Activated naive CD4-positive, alpha-beta T cell (primary cell): ENCODE measurements around the gene PIK3IP1.
"Not testable (repeated sequence)": the region's sequence is repeated elsewhere in the genome, so short reads cannot be mapped to it uniquely, and the experiment has no call there.

ENCODE experiments used
- DNase-seq, 4 experiments: peaks; one replicate each; lab custom pipeline; 2025; lab: John Stamatoyannopoulos, UW

Gene PIK3IP1, protein sequence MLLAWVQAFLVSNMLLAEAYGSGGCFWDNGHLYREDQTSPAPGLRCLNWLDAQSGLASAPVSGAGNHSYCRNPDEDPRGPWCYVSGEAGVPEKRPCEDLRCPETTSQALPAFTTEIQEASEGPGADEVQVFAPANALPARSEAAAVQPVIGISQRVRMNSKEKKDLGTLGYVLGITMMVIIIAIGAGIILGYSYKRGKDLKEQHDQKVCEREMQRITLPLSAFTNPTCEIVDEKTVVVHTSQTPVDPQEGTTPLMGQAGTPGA

DNA sequence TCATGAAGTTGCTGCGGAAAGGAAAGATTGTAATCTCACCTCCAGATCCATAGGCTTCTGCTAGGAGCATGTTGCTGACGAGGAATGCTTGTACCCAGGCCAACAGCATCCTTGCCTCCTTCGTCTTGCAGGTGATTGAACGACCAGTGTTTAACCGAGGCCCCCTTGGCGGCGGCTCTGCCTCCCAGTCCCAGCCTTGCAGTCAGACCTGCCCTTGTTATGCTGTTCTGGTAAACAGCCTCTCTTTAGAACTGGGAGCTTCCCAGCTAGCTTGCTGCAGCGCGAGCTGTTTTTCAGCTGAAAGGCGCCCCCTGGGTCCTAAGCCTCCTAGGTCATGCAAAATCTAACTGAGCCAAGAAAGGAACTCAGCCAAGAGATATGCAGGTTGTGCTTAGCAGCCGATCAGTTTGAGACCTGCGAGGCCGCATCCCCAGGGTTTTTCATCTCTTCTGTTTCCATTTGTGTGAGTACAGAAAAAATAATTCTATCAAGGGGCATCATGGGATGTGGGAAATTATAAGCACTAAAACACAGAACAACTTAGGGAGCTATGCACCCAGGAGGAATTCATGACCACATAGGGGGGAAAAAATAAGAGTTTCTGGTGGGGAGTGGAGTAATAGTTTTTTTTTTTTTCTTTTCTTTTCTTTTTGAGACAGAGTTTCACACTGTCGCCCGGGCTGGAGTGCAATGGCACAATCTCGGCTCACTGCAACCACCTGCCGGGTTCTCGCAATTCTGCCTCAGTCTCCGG, at the start of gene PIK3IP1:
Gene PIK3IP1, minus strand, starts transcription at position 253 of the 754 bp plus-strand sequence. Its CDS starts 144 bp downstream, at position 109.
- peak in 3 of 4 experiments; percentile 55 to 88 (median 87) for DNase-seq

DNA sequence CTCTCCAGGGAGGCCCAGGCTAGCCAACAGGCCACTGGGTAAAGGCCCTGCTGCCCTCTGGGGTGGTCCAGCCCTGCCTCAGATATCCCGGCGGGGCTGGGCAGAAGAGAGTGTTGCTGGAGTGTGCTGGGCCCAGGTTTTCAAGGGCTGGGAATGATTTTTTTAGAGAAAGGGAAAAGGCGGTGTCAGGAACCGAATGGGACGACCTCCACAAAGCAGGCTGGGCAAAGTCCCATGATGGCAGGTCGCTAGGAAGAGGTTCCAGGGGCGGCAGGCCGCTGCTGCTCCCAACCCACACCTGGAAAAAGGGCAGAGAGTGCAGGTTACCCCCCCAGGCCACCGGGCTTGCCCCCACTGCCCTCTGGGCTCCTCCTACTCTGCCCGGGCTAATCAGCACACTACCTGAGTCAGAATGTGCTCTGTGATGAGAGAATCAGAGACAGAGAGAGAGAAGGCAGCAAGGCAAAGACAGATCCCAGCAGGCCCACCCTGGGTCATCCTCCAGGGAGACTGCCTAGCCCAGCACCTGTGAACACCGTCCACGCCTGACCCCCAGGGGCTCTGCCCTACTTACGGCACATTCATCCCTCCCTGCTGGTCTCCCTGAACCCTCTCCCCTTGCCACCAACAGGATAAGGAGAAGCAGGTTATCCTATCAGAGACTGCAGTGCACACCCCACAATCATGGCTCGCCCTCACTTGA, 49.2 kb upstream of the PIK3IP1 start:
- DNase-seq: no peak

DNA sequence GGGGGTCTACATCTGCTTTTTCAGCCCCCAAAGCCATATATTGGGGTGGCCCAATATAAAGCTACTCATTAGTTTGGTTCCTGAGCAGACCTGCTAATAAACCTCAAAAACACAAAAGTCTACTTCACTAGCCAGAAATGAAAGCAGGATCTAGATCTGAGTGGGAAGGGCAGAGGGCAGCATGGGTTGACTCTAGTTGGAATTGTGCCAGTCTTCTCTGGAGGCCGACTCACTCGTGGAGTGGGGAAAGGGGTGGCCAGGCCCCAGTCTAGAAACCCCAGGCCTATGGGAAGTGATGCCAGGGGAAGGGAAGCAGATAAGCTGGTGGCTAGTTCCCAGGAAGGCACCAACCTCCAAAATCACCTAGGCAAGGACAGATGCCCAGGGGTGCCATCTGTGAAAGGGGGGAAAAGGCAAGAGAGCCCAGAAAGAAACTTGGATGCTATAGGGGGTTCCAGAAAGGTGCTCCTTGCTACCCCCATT, 48.5 kb upstream of the PIK3IP1 start:
- DNase-seq: no peak

DNA sequence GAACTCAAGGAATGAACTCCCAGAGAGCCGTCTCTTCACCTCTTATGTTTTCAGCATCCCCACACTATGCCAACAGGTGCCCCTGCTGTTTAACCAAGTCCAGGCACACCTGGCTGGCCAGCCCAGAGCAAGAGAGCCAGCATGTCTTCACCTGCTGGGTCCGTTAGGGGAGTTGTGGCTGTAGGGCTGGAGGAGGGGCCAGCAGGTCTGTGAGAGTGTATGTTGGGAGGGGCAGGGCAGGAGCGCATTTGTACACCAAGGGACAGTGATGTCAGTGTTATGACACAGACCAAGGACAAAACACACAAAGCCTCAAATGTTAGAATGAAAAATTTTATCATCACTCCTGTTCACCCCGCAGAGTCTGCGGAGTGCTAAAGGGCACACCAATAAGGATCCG, 48.1 kb upstream of the PIK3IP1 start:
- DNase-seq: no peak

DNA sequence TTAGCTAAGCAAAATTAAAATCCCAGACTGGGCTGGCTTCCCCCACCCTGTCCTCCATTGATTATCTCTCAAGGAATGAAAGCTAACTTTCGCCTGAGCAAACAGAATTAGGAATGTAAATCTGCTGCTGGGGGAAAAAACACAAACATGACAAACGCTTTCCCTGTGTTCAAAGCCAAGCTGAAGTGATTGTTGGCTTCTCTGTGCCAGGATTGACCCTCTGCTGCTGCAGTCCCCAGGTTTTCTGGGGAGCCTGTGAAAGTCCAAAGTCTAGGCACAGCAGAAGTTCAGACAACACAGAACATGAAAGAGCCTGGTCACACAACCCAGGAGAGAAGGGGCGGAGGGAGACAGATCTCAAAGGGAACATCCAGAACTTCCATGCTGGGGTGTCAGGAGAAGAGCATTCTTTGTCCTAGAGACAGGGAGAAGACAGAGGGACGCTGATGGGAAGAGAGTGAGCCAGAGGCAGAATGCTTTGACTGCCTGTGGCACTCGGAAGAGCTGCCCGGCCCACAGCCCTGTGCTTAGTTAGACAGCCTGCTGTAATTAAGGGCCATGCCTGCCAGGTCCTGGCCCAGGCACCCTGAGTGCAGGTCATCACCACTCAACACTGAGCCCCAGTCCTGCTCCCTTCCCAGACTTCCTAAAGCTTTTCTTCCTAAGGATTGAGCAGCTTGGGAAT, 47.0 kb upstream of the PIK3IP1 start:
- DNase-seq: no peak

DNA sequence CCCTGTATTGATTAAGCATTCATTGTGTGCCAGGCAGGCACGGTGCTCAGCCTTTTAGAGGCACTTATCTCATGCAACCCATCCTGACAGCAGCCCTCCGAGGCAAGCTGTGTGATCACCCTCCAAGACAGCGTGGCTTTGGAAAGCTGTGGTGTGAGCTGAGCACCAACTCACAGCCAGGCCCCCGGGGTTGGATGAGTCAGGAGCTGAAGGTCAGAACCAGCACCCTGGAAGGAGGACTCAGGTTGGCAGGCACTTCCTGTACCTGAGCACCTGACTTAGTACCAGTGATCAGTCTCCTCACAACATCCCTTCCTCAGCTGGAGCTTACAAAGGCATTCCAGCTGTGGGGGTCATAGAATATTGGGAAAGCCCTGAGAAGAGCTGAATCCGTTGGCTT, 44.9 kb upstream of the PIK3IP1 start:
- no peak for DNase-seq

DNA sequence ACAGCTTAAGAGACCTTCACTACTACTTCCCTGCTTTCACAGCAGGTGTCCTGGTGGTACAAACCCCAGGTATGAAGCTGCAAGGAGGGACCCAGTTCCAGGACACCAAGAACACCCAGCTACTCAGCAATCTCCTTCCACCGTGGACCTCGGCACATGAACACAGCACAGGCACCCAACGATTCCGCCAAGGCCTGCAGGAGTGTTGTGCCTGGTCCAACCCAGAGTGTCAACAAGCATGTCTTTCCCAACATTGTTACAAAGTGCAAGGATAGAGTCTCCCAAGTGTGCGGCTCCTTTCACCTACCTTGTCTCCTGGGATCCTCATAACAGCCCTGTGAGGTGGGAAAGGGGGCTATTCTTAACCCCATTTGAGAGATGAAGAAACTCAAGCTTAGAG, 42.0 kb upstream of the PIK3IP1 start:
- no peak for DNase-seq

DNA sequence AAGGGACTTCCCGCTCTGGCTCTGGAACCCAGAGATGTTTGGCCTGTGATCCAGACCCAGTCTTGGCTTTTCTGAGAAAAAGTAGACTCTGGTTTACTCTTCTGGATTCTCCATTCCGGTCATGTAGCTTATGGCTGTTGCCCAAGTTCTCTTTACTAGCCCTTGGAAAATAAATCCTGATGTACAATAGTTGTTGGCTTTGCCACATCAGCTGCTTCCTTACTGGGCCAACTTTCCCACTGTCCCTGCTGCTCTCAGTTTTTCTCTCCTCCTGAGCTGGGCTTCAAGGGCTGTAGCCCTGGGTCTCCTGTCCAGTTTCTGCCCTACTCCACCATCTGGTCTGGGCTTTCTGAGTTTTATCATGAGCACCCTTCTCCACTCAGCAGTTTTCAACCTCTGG, 41.4 kb upstream of the PIK3IP1 start:
- no peak for DNase-seq

DNA sequence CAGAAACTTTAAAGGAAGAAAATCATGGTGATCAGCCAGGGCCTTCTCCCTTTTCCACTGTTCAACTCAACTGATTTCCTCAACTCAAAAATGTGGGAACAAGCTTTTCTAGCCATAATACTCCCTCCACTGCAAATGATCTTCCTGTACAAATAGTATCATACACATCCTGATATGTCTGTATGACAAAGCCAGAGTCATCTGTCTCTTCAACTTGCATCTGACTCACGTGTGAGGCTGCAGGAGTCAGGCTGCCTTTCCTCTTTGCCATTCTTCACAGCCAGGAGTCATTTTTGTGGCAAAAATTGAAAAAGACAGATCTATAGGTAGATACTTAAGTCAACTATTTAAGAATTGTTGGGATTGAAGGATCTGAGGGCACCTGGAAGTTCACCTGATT, 40.6 kb upstream of the PIK3IP1 start:
- DNase-seq: no peak

DNA sequence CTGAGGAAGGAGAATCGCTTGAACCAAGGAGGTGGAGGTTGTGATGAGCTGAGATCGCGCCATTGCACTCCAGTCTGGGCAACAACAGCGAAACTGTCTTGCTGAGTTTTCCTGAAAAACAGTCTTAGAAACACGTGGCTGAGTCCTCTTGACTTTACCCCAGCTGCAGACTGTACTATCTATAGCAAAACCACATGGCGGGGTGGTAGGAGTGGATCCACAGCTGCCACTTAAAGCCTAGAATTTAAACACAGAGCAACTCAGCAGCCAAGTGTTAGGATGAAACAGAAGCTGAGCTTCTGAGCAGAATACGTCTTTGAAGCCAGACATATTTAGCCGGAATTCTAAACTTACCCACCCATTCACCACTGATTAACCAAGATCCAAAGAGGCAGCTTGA, 39.7 kb upstream of the PIK3IP1 start:
- no peak for DNase-seq

DNA sequence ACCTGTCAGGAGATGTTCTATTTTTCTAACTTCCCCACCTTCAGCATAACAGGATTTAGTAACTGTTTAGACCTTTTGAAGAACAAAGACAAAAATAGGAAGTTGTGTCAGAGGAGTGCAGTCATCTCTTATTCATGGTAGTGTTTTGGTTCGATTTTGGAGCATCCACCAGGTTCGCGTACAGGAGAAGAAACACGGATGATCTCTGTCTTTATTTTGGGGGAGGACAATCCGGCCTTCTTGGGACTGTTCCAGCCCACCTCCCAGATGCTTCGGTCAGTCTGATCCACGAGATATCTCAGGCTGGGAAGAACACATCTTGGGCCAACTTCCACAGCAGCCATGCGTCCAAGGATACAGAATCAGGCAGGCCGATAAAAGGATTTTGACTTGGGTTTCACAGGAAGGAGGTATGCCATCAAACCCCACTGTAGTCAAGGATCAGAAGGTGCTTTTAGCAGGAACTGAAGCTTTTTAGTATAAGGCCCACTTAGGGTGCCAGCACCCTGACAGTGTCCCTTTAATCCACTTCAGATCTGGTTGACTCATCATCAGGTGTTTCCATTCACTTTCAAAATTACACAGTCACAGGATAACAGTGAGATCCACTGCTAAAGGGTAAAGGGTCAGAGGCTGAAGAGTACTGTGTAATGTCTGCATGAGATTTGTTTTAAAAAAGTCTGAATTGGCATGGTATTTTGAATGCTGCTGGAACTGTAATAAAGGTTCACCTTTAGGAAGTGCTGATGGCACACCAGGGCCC, 37.3 kb upstream of the PIK3IP1 start:
- no peak for DNase-seq

DNA sequence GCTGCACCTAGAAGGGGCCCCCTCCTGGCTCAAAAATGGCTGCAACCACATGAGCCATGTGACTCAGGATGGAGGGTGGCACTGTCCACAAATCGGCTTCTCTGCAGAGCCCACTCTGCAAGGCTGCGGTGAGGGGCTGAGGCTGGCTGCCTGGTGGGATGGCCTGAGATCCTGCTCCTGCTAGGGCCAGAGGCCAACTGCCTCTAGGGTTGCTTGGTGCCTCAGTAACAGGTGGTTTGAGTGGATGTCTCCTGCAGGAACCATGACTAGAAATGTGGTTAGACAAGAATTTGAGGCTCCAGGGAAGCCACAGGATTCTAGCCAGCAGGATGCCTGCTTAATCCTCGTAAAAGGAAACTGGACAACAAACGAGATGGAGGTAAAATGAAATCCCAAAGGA, 36.7 kb upstream of the PIK3IP1 start:
- DNase-seq: no peak

DNA sequence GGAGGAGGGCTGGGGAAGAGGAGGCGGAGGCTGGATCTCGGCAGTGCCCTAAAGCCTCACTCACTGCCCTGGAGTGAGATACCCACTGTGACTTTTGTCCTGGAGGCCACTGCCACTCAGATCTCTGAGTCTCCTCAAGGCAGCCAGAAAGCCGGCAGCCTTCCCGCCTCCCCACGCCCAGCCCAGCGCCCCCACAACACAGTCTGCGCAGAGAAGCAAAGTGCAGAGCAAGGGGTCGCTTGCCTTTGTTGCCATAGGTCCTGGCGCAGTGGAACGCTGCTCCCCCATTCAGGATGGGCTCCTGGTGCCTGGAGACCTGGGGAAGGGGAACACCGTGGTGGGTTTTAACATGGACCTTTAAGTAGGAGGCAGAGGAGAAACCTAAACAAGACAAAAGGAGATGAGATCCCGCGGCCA, 36.3 kb upstream of the PIK3IP1 start:
- no peak for DNase-seq

DNA sequence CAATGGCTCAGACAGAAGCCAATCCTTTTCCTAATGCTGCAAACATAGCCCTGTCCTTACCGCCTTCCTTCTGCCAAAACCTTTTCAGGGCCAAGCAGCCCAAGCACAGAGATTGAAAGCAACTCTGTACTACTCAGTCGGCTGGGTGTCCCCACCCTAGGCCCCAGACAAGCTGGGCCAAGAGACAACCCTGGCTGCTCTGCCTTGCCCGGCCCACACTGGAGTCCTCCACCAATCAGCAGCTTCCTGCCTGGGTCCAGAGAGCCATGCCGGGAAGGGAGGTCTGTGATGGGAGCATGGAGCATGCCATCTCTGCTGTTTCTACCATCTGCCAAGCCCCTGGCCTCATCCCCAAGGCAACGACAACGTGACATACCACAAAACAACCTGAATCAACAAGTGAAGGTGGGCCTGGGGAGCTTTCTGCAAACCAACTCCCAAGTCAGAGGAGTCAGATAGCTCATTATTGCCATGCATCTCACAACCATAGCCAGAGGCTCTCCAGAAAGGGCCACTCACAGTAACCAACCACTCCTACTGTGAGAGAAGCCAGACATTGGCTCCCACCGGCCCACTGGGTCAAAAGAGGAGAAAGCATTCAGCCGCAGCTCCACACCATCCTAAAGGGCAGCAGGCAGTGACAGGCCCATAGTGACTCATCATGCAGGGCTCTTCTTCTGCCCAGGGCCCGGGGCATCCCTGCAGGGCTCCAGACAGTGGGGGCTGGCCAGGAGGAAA, 35.7 kb upstream of the PIK3IP1 start:
- DNase-seq: no peak

DNA sequence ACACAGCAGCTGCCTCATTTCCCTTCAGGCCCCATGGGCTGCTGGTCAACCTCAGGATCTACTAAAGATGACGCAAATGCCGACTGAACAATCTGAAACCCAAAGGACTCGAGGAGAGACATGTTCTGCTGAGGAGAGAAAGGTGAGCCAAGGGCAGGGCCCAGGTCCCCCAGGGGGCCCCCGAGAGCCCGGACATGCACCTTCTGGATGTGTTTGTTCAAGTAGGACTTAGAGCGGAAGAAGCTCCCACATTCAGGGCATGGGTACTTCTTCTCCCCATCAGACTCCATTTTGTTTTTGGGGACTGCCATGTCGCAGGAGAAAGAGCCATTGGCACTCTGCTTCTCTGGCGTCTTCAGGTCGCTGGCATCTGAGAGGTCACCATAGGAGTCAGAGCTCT, 34.6 kb upstream of the PIK3IP1 start:
- no peak for DNase-seq

DNA sequence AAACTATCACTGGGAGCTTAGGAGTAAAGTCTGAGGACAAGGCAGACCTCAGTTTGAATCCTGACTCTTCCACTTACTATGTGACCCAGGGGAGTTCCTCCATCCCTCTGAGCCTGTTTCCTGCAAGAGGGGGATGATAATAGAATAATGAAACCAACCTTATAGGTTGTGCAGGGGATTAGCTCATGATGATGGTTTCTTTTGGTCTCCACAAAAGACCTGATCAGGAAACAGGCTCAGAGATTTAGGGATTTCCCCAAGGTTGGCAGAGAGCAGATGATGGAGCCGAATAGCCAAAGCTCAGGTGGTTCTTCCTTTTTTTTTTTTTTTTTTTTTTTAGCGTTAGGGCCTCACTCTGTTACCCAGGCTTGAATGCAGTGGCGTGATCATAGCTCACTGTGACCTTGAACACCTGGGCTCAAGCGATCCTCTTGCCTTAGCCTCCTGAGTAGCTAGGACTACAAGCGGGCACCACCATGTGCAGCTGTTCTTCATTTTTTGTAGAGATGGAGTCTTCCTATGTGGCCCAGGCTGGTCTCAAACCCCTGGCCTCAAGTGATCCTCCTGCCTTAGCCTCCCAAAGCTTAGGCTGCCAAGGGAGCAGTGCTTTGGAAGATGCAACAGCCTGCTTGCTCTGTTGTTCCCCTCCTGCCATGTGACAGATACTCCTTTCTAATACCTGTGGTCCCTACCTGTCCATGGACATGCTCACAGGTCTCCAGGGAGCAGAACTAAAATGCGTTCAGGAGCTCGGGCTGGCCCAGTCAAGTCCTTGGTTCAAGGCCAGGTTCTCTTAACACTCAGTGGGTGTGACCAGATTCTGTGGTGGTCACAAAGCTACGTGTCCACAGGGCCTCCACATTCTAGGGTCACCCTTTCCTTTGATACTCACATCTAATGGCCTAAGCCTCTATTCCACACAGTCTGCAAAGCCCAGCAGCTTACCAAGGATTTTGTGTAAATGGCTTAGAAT, 31.6 kb upstream of the PIK3IP1 start:
- DNase-seq: no peak

DNA sequence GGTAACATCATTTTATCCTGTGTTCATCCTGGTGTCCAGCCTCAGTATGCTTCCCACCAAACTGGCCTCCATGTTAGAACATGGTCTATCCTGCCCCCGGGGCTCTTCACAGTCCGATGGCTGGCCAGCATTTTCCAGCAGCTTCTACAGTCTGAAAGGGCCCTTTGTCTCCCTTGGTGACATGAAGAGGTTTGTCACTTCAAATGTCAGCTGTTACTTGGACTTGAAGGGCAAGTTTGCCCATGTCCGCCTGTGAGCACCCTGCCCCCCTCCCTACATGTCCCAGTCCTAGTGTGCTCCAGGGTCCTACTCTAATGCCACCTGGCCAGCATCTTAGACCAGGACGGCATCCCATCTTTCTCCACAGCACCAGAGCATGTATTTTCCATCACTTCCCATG, 29.1 kb upstream of the PIK3IP1 start:
- DNase-seq: no peak

DNA sequence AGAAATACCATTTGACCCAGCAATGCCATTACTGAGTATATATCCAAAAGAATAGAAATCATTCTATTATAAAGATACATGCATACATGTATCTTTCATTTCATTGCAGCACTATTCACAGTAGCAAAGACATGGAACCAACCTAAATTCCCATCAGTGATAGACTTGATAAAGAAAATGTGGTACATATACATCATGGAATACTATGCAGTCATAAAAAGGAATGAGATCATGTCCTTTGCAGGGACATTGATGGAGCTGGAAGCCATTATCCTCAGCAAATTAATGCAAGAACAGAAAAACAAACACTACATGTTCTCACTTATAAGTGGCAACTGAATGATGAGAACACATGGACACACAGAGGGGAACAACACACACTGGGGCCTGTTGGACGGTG, 21.9 kb upstream of the PIK3IP1 start:
- DNase-seq: not testable (repeated sequence)

DNA sequence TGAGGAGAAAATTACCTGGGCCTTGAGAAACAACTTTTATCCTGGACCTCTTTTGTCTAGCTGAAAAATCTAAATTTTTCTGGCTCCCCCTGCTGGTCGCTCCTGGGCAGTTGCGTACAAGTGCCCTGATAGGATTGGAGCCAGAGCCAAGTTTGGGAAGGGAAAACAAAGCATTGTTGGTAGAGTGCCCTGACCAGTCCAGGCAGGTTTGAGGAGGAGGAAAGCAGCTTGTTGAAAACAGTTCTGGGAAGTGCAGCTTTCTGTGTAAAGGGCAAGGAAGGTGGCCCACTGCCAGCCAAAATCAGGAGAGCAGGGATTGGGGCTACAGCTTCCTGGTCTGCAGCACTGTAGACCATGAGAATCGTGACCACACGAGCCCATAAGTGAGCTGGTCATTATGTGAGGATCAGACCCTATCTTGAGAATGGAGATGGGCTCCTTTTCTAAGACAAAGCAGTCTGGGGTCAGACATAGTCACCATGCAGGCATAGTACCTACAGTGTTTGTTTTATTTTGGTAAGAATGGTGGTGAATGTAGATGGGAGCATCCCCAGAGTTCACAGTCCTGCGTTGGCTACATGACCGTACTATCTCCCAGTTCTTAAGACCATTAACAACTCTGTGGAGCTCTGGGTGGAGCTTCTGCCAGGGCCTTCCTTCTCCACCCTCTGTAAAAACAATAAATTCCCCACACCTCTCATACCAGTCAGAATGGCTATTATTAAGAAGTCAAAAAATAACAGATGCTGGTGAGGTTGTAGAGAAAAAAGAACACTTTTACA, 21.3 kb upstream of the PIK3IP1 start:
- DNase-seq: peak in 3 of 4 experiments; percentile 30 to 59 (median 56)
